Liver (tissue), 9 donors: ENCODE results near the gene RASA3. TPM values are rescaled to one million over a fixed set of nuclear protein-coding genes. Genes with fewer than 3 reads are reported as not detected.

Source experiments
- DNase-seq: peaks from one replicate; pipeline ENCODE4 v3.0.0-alpha.2; 2017; ENCODE audit warnings: low spot score
- H3K27ac ChIP-seq, 2 donors: one replicate each; pipeline ENCODE4 v1.7.0; 2013; ENCODE audit warnings: inconsistent platforms in 2 of 2, low read length in 2 of 2, control low read depth in 1 of 2, low read depth in 1 of 2, mild to moderate bottlenecking in 1 of 2
- H3K27me3 ChIP-seq, 4 donors: one replicate each; pipeline versions ENCODE4 v1.6.1 to v1.7.0; 2013; ENCODE audit warnings: low read length in 3 of 4, inconsistent platforms in 1 of 4, mild to moderate bottlenecking in 1 of 4, moderate library complexity in 1 of 4; ENCODE audit not compliant: control insufficient read depth in 4 of 4, insufficient read depth in 4 of 4
- H3K36me3 ChIP-seq, 4 donors: one replicate each; pipeline versions ENCODE4 v1.6.1 to v1.7.0; 2013; ENCODE audit warnings: low read length in 3 of 4, mild to moderate bottlenecking in 3 of 4, low read depth in 1 of 4, moderate library complexity in 1 of 4; ENCODE audit not compliant: control insufficient read depth in 4 of 4, insufficient read depth in 3 of 4
- H3K4me1 ChIP-seq, 4 donors: one replicate each; pipeline versions ENCODE4 v1.6.1 to v1.7.0; 2013; ENCODE audit warnings: low read length in 3 of 4, mild to moderate bottlenecking in 3 of 4, moderate library complexity in 1 of 4; ENCODE audit not compliant: control insufficient read depth in 4 of 4, insufficient read depth in 4 of 4
- H3K4me3 ChIP-seq, 3 donors: one replicate each; pipeline versions ENCODE4 v1.6.1 to v1.7.0; 2013; ENCODE audit warnings: low read length in 3 of 3, control low read depth in 1 of 3, low read depth in 1 of 3, mild to moderate bottlenecking in 1 of 3
- H3K9ac ChIP-seq, 2 donors: one replicate each; pipeline ENCODE4 v1.7.0; 2013; ENCODE audit warnings: low read length in 2 of 2, mild to moderate bottlenecking in 2 of 2, moderate library complexity in 2 of 2, control low read depth in 1 of 2, low read depth in 1 of 2
- H3K9me3 ChIP-seq, 4 donors: one replicate each; pipeline versions ENCODE4 v1.6.1 to v1.7.0; 2013; ENCODE audit warnings: low read length in 3 of 4; ENCODE audit not compliant: control insufficient read depth in 4 of 4
- ATF3 ChIP-seq: IDR thresholded peaks from 2 replicates; pipeline ENCODE4 v1.6.1; 2016; ENCODE audit warnings: antibody characterized with exemption
- EGR1 ChIP-seq, 2 donors: IDR thresholded peaks; 2 replicates each; pipeline ENCODE4 v1.6.1; 2016 to 2018; ENCODE audit warnings: antibody characterized with exemption in 2 of 2, low read depth in 2 of 2
- FOXA1 ChIP-seq: IDR thresholded peaks from 2 replicates; pipeline ENCODE4 v1.6.1; 2016; ENCODE audit warnings: antibody characterized with exemption
- HNF4A ChIP-seq, 2 donors: conservative IDR thresholded peaks; 2 replicates each; pipeline ENCODE4 v1.6.1; 2016; ENCODE audit warnings: antibody characterized with exemption in 2 of 2, mild to moderate bottlenecking in 2 of 2
- JUND ChIP-seq, 2 donors: IDR thresholded peaks; 2 replicates each; pipeline ENCODE4 v1.6.1; 2016; ENCODE audit warnings: antibody characterized with exemption in 2 of 2
- MAX ChIP-seq: IDR thresholded peaks from 2 replicates; pipeline ENCODE4 v1.6.1; 2016; ENCODE audit warnings: antibody characterized with exemption
- NR2F2 ChIP-seq: IDR thresholded peaks from 2 replicates; pipeline ENCODE4 v1.6.1; 2016; ENCODE audit warnings: antibody characterized with exemption
- RAD21 ChIP-seq, 2 donors: IDR thresholded peaks; 2 replicates each; pipeline ENCODE4 v1.6.1; 2016; ENCODE audit warnings: antibody characterized with exemption in 2 of 2, mild to moderate bottlenecking in 2 of 2
- RXRA ChIP-seq, 2 donors: IDR thresholded peaks; 2 replicates each; pipeline ENCODE4 v1.6.1; 2017 to 2018; ENCODE audit warnings: antibody characterized with exemption in 2 of 2, mild to moderate bottlenecking in 1 of 2
- YY1 ChIP-seq: IDR thresholded peaks from 2 replicates; pipeline ENCODE4 v1.6.1; 2016; ENCODE audit warnings: antibody characterized with exemption, mild to moderate bottlenecking
- WGBS: extraction: QIAGEN DNeasy Blood & Tissue Kit; methylation state at CpG from one replicate; pipeline ENCODE4 v1.1.7; 2013; 5-methylcytosine and 5-hydroxymethylcytosine counted together
- polyA plus RNA-seq, 2 donors: library from polyadenylated mRNA; stranded (reverse) in 1 of 2; unstranded in 1 of 2; fragments of 200-250 nt in 1 of 2; fragments of >200 nt in 1 of 2; fragmentation: Nextera tagmentation in 1 of 2; extraction: Ambion mirVana in 1 of 2; gene quantifications; one replicate each; pipeline versions ENCODE4 v1.2.1 to v1.2.3, GENCODE V29; 2013 to 2015
- total RNA-seq, 2 donors: library from RNA; depleted of rRNA; stranded (reverse); fragments of >200 nt; gene quantifications; one replicate each; pipeline ENCODE4 v1.2.3, GENCODE V29; 2014
- TF ChIP-seq, protein P1 (sequence below): fragments of 150-350 bp; IDR thresholded peaks from 2 replicates; pipeline ENCODE4 v1.5.1; 2017; ENCODE audit warnings: improper control_type of control experiment, low read depth, low read length; ENCODE audit not compliant: missing input control
- TF ChIP-seq, protein P2 (sequence below): IDR thresholded peaks from 2 replicates; pipeline ENCODE4 v1.6.1; 2016; ENCODE audit warnings: antibody characterized with exemption
- TF ChIP-seq, protein P3 (sequence below): IDR thresholded peaks from 2 replicates; pipeline ENCODE4 v1.6.1; 2016; ENCODE audit warnings: antibody characterized with exemption, mild to moderate bottlenecking
- donor health status: healthy.
- donor health status: healthy.
- donor health status: healthy.
- donor health status: healthy.
- donor health status: healthy.

Gene RASA3
- total and polyA plus RNA-seq, 4 donors = 0.64 to 5.9 (median 3.8) TPM

- H3K4me3 ChIP-seq = no peak overlapping the region
- H3K27me3 ChIP-seq = no peaks in the 10 kb centered on the region
- no peak for DNase-seq
- WGBS = 64% methylated on average over 10 of the region's 10 CpGs
- no peak overlapping the region for H3K27ac ChIP-seq
- H3K9me3 ChIP-seq = no peaks in the 10 kb centered on the region
- TF ChIP-seq EGR1 (IDR thresholded peaks at IDR 0.05; ENCODE audit: low read depth in 2 of 2) (no peak), FOXA1 (no peak), RXRA (IDR thresholded peaks at IDR 0.05) (no peak), HNF4A (conservative IDR thresholded peaks at IDR 0.05) (no peak), RAD21 (IDR thresholded peaks at IDR 0.05) (no peak), ATF3 (no peak), NR2F2 (no peak), MAX (no peak)
- TF ChIP-seq, protein P1, sequence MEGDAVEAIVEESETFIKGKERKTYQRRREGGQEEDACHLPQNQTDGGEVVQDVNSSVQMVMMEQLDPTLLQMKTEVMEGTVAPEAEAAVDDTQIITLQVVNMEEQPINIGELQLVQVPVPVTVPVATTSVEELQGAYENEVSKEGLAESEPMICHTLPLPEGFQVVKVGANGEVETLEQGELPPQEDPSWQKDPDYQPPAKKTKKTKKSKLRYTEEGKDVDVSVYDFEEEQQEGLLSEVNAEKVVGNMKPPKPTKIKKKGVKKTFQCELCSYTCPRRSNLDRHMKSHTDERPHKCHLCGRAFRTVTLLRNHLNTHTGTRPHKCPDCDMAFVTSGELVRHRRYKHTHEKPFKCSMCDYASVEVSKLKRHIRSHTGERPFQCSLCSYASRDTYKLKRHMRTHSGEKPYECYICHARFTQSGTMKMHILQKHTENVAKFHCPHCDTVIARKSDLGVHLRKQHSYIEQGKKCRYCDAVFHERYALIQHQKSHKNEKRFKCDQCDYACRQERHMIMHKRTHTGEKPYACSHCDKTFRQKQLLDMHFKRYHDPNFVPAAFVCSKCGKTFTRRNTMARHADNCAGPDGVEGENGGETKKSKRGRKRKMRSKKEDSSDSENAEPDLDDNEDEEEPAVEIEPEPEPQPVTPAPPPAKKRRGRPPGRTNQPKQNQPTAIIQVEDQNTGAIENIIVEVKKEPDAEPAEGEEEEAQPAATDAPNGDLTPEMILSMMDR = no peak
- TF ChIP-seq, protein P2, sequence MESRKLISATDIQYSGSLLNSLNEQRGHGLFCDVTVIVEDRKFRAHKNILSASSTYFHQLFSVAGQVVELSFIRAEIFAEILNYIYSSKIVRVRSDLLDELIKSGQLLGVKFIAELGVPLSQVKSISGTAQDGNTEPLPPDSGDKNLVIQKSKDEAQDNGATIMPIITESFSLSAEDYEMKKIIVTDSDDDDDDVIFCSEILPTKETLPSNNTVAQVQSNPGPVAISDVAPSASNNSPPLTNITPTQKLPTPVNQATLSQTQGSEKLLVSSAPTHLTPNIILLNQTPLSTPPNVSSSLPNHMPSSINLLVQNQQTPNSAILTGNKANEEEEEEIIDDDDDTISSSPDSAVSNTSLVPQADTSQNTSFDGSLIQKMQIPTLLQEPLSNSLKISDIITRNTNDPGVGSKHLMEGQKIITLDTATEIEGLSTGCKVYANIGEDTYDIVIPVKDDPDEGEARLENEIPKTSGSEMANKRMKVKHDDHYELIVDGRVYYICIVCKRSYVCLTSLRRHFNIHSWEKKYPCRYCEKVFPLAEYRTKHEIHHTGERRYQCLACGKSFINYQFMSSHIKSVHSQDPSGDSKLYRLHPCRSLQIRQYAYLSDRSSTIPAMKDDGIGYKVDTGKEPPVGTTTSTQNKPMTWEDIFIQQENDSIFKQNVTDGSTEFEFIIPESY = no peak
- H3K4me1 ChIP-seq = peaks cover 0 to 2% (median 0%) of the 10 kb centered on the region in 4 donors
- no peak overlapping the region for H3K9ac ChIP-seq
- no peaks in the 10 kb centered on the region for H3K36me3 ChIP-seq
These were observed 14.2 kb upstream of the RASA3 start for GRCh38 chr13:114146629-114147028.

GRCh38 chr13:114146173-114146572 is 13.8 kb upstream of the RASA3 start:
- no peak overlapping the region for H3K9ac ChIP-seq
- DNase-seq = no peak
- no peak overlapping the region for H3K4me3 ChIP-seq
- WGBS = 91% methylated on average over 14 of the region's 14 CpGs
- H3K4me1 ChIP-seq = peaks cover 0 to 2% (median 0%) of the 10 kb centered on the region in 4 donors
- H3K36me3 ChIP-seq = no peaks in the 10 kb centered on the region
- H3K27me3 ChIP-seq = no peaks in the 10 kb centered on the region
- H3K27ac ChIP-seq = no peak overlapping the region
- TF ChIP-seq EGR1 (IDR thresholded peaks at IDR 0.05; ENCODE audit: low read depth in 2 of 2) = no peak
- TF ChIP-seq YY1 = no peak
- TF ChIP-seq, protein P1 = no peak
- no peak for TF ChIP-seq RAD21 (IDR thresholded peaks at IDR 0.05)
- H3K9me3 ChIP-seq = no peaks in the 10 kb centered on the region

- H3K9me3 ChIP-seq = no peaks in the 10 kb centered on the region
- no peak overlapping the region for H3K9ac ChIP-seq
- no peak overlapping the region for H3K27ac ChIP-seq
- DNase-seq = no peak
- H3K36me3 ChIP-seq = no peaks in the 10 kb centered on the region
- no peaks in the 10 kb centered on the region for H3K4me1 ChIP-seq
- WGBS = 94% methylated on average over 14 of the region's 14 CpGs
- no peaks in the 10 kb centered on the region for H3K27me3 ChIP-seq
- no peak overlapping the region for H3K4me3 ChIP-seq
- TF ChIP-seq, protein P1 = no peak
- TF ChIP-seq JUND (IDR thresholded peaks at IDR 0.05) = no peak
- TF ChIP-seq, protein P3, sequence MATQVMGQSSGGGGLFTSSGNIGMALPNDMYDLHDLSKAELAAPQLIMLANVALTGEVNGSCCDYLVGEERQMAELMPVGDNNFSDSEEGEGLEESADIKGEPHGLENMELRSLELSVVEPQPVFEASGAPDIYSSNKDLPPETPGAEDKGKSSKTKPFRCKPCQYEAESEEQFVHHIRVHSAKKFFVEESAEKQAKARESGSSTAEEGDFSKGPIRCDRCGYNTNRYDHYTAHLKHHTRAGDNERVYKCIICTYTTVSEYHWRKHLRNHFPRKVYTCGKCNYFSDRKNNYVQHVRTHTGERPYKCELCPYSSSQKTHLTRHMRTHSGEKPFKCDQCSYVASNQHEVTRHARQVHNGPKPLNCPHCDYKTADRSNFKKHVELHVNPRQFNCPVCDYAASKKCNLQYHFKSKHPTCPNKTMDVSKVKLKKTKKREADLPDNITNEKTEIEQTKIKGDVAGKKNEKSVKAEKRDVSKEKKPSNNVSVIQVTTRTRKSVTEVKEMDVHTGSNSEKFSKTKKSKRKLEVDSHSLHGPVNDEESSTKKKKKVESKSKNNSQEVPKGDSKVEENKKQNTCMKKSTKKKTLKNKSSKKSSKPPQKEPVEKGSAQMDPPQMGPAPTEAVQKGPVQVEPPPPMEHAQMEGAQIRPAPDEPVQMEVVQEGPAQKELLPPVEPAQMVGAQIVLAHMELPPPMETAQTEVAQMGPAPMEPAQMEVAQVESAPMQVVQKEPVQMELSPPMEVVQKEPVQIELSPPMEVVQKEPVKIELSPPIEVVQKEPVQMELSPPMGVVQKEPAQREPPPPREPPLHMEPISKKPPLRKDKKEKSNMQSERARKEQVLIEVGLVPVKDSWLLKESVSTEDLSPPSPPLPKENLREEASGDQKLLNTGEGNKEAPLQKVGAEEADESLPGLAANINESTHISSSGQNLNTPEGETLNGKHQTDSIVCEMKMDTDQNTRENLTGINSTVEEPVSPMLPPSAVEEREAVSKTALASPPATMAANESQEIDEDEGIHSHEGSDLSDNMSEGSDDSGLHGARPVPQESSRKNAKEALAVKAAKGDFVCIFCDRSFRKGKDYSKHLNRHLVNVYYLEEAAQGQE = no peak
These were observed 13.3 kb upstream of the RASA3 start for GRCh38 chr13:114145722-114146121.
